Measurements from ENCODE around the gene IL7R.

IL7R gene

GRCh38 chr5:35861718-35862117, 5.0 kb downstream of the IL7R start:
- Histone ChIP-seq H3K9ac (ENCODE audit: low read length) (no peak overlapping the region), H3K4me1 (ENCODE audit: control insufficient read depth, insufficient read depth, low read length) (no peaks in the 10 kb centered on the region), H3K27me3 (ENCODE audit: control insufficient read depth, insufficient read depth, low read length) (no peaks in the 10 kb centered on the region), H3K4me3 (ENCODE audit: low read length) (no peak overlapping the region), H3K36me3 (ENCODE audit: control insufficient read depth, insufficient read depth, low read length) (no peaks in the 10 kb centered on the region), H3K9me3 (ENCODE audit: control insufficient read depth, low read length) (no peaks in the 10 kb centered on the region)

- Histone ChIP-seq H3K36me3 (ENCODE audit: control insufficient read depth, insufficient read depth, low read length) (no peaks in the 10 kb centered on the region), H3K4me3 (ENCODE audit: low read length) (no peak overlapping the region), H3K4me1 (ENCODE audit: control insufficient read depth, insufficient read depth, low read length) (no peaks in the 10 kb centered on the region)
Observed at GRCh38 chr5:35862126-35862525, 5.4 kb downstream of the IL7R start.

GRCh38 chr5:35863159-35863558, 6.5 kb downstream of the IL7R start:
- Histone ChIP-seq H3K9ac (ENCODE audit: low read length) (no peak overlapping the region), H3K4me3 (ENCODE audit: low read length) (no peak overlapping the region), H3K27me3 (ENCODE audit: control insufficient read depth, insufficient read depth, low read length) (no peaks in the 10 kb centered on the region), H3K4me1 (ENCODE audit: control insufficient read depth, insufficient read depth, low read length) (no peaks in the 10 kb centered on the region), H3K9me3 (ENCODE audit: control insufficient read depth, low read length) (no peaks in the 10 kb centered on the region), H3K36me3 (ENCODE audit: control insufficient read depth, insufficient read depth, low read length) (no peaks in the 10 kb centered on the region)

More at GRCh38 chr5:35862126-35862525, 5.4 kb downstream of the IL7R start:
- Histone ChIP-seq H3K9ac (ENCODE audit: low read length) (no peak overlapping the region), H3K9me3 (ENCODE audit: control insufficient read depth, low read length) (no peaks in the 10 kb centered on the region), H3K27me3 (ENCODE audit: control insufficient read depth, insufficient read depth, low read length) (no peaks in the 10 kb centered on the region)

- no peak overlapping the region for H3K4me3 ChIP-seq (ENCODE audit: low read length)
- H3K36me3 ChIP-seq (ENCODE audit: control insufficient read depth, insufficient read depth, low read length): no peaks in the 10 kb centered on the region
- no peaks in the 10 kb centered on the region for H3K4me1 ChIP-seq (ENCODE audit: control insufficient read depth, insufficient read depth, low read length)
- H3K27me3 ChIP-seq (ENCODE audit: control insufficient read depth, insufficient read depth, low read length): no peaks in the 10 kb centered on the region
- H3K9ac ChIP-seq (ENCODE audit: low read length): no peak overlapping the region
- H3K9me3 ChIP-seq (ENCODE audit: control insufficient read depth, low read length): no peaks in the 10 kb centered on the region
Observed at GRCh38 chr5:35867998-35868397, 11.3 kb downstream of the IL7R start.

GRCh38 chr5:35869685-35870277, 13.1 kb downstream of the IL7R start:
- H3K9me3 ChIP-seq (ENCODE audit: control insufficient read depth, low read length): no peaks in the 10 kb centered on the region
- no peaks in the 10 kb centered on the region for H3K36me3 ChIP-seq (ENCODE audit: control insufficient read depth, insufficient read depth, low read length)
- H3K4me1 ChIP-seq (ENCODE audit: control insufficient read depth, insufficient read depth, low read length): no peaks in the 10 kb centered on the region
- no peak overlapping the region for H3K4me3 ChIP-seq (ENCODE audit: low read length)
- no peaks in the 10 kb centered on the region for H3K27me3 ChIP-seq (ENCODE audit: control insufficient read depth, insufficient read depth, low read length)
- H3K9ac ChIP-seq (ENCODE audit: low read length): no peak overlapping the region

GRCh38 chr5:35870605-35871004, 13.9 kb downstream of the IL7R start:
- no peak overlapping the region for H3K9ac ChIP-seq (ENCODE audit: low read length)
- no peaks in the 10 kb centered on the region for H3K36me3 ChIP-seq (ENCODE audit: control insufficient read depth, insufficient read depth, low read length)
- H3K4me3 ChIP-seq (ENCODE audit: low read length): no peak overlapping the region
- no peaks in the 10 kb centered on the region for H3K27me3 ChIP-seq (ENCODE audit: control insufficient read depth, insufficient read depth, low read length)
- H3K9me3 ChIP-seq (ENCODE audit: control insufficient read depth, low read length): no peaks in the 10 kb centered on the region
- no peaks in the 10 kb centered on the region for H3K4me1 ChIP-seq (ENCODE audit: control insufficient read depth, insufficient read depth, low read length)

GRCh38 chr5:35876454-35876853, 19.8 kb downstream of the IL7R start:
- no peaks in the 10 kb centered on the region for H3K27me3 ChIP-seq (ENCODE audit: control insufficient read depth, insufficient read depth, low read length)
- H3K9me3 ChIP-seq (ENCODE audit: control insufficient read depth, low read length): no peaks in the 10 kb centered on the region
- no peaks in the 10 kb centered on the region for H3K36me3 ChIP-seq (ENCODE audit: control insufficient read depth, insufficient read depth, low read length)
- no peaks in the 10 kb centered on the region for H3K4me1 ChIP-seq (ENCODE audit: control insufficient read depth, insufficient read depth, low read length)
- H3K9ac ChIP-seq (ENCODE audit: low read length): no peak overlapping the region
- H3K4me3 ChIP-seq (ENCODE audit: low read length): no peak overlapping the region

- no peak overlapping the region for H3K9ac ChIP-seq (ENCODE audit: low read length)
- H3K9me3 ChIP-seq (ENCODE audit: control insufficient read depth, low read length): no peaks in the 10 kb centered on the region
- H3K4me3 ChIP-seq (ENCODE audit: low read length): no peak overlapping the region
- no peaks in the 10 kb centered on the region for H3K4me1 ChIP-seq (ENCODE audit: control insufficient read depth, insufficient read depth, low read length)
- no peaks in the 10 kb centered on the region for H3K27me3 ChIP-seq (ENCODE audit: control insufficient read depth, insufficient read depth, low read length)
- H3K36me3 ChIP-seq (ENCODE audit: control insufficient read depth, insufficient read depth, low read length): no peaks in the 10 kb centered on the region
Observed at GRCh38 chr5:35876922-35877321, 20.2 kb downstream of the IL7R start.

GRCh38 chr5:35877655-35878054, 21.0 kb downstream of the IL7R start:
- Histone ChIP-seq H3K4me3 (ENCODE audit: low read length) (no peak overlapping the region), H3K9me3 (ENCODE audit: control insufficient read depth, low read length) (no peaks in the 10 kb centered on the region), H3K36me3 (ENCODE audit: control insufficient read depth, insufficient read depth, low read length) (no peaks in the 10 kb centered on the region)

GRCh38 chr5:35878079-35878478, 21.4 kb downstream of the IL7R start:
- Histone ChIP-seq H3K4me3 (ENCODE audit: low read length) (no peak overlapping the region), H3K27me3 (ENCODE audit: control insufficient read depth, insufficient read depth, low read length) (no peaks in the 10 kb centered on the region), H3K9ac (ENCODE audit: low read length) (no peak overlapping the region), H3K9me3 (ENCODE audit: control insufficient read depth, low read length) (no peaks in the 10 kb centered on the region), H3K4me1 (ENCODE audit: control insufficient read depth, insufficient read depth, low read length) (no peaks in the 10 kb centered on the region), H3K36me3 (ENCODE audit: control insufficient read depth, insufficient read depth, low read length) (no peaks in the 10 kb centered on the region)

More at GRCh38 chr5:35877655-35878054, 21.0 kb downstream of the IL7R start:
- no peaks in the 10 kb centered on the region for H3K4me1 ChIP-seq (ENCODE audit: control insufficient read depth, insufficient read depth, low read length)
- no peaks in the 10 kb centered on the region for H3K27me3 ChIP-seq (ENCODE audit: control insufficient read depth, insufficient read depth, low read length)
- no peak overlapping the region for H3K9ac ChIP-seq (ENCODE audit: low read length)

- Histone ChIP-seq H3K9me3 (ENCODE audit: control insufficient read depth, low read length) (no peaks in the 10 kb centered on the region), H3K27me3 (ENCODE audit: control insufficient read depth, insufficient read depth, low read length) (no peaks in the 10 kb centered on the region), H3K36me3 (ENCODE audit: control insufficient read depth, insufficient read depth, low read length) (no peaks in the 10 kb centered on the region), H3K4me1 (ENCODE audit: control insufficient read depth, insufficient read depth, low read length) (no peaks in the 10 kb centered on the region), H3K4me3 (ENCODE audit: low read length) (no peak overlapping the region), H3K9ac (ENCODE audit: low read length) (no peak overlapping the region)
Observed at GRCh38 chr5:35879096-35879495, 22.4 kb downstream of the IL7R start.

GRCh38 chr5:35879649-35880048, 23.0 kb downstream of the IL7R start:
- H3K36me3 ChIP-seq (ENCODE audit: control insufficient read depth, insufficient read depth, low read length): no peaks in the 10 kb centered on the region
- no peaks in the 10 kb centered on the region for H3K27me3 ChIP-seq (ENCODE audit: control insufficient read depth, insufficient read depth, low read length)
- H3K4me1 ChIP-seq (ENCODE audit: control insufficient read depth, insufficient read depth, low read length): no peaks in the 10 kb centered on the region
- no peak overlapping the region for H3K4me3 ChIP-seq (ENCODE audit: low read length)
- H3K9ac ChIP-seq (ENCODE audit: low read length): no peak overlapping the region
- no peaks in the 10 kb centered on the region for H3K9me3 ChIP-seq (ENCODE audit: control insufficient read depth, low read length)

GRCh38 chr5:35880156-35880555, 23.5 kb downstream of the IL7R start:
- no peaks in the 10 kb centered on the region for H3K36me3 ChIP-seq (ENCODE audit: control insufficient read depth, insufficient read depth, low read length)
- no peaks in the 10 kb centered on the region for H3K27me3 ChIP-seq (ENCODE audit: control insufficient read depth, insufficient read depth, low read length)
- no peak overlapping the region for H3K4me3 ChIP-seq (ENCODE audit: low read length)
- no peak overlapping the region for H3K9ac ChIP-seq (ENCODE audit: low read length)
- no peaks in the 10 kb centered on the region for H3K4me1 ChIP-seq (ENCODE audit: control insufficient read depth, insufficient read depth, low read length)
- H3K9me3 ChIP-seq (ENCODE audit: control insufficient read depth, low read length): no peaks in the 10 kb centered on the region
